H1 (cell line): ENCODE results near the gene WIPF3.

ENCODE experiments used
- CTCF ChIP-seq, 3 experiments: IDR thresholded peaks; 1 replicate in 2 of 3; 2 replicates in 1 of 3; pipeline versions ENCODE4 v1.5.1 to v1.6.1; 2011; ENCODE audit warnings: low read length in 3 of 3, mild to moderate bottlenecking in 3 of 3, inconsistent platforms in 2 of 3, low read depth in 1 of 3, moderate library complexity in 1 of 3; ENCODE audit not compliant: insufficient read depth in 1 of 3; ENCODE audit errors: control extremely low read depth in 1 of 3
- TAF1 ChIP-seq: IDR thresholded peaks from 2 replicates; pipeline ENCODE4 v1.6.1; 2011; ENCODE audit warnings: mild to moderate bottlenecking, low read depth, low read length

- TF ChIP-seq TAF1 (no peak), CTCF (IDR thresholded peaks at IDR 0.05; ENCODE audit: control extremely low read depth in 1 of 3, insufficient read depth in 1 of 3, low read depth in 1 of 3, low read length in 3 of 3) (no peak)
These were observed 45.2 kb downstream of the WIPF3 start for GRCh38 chr7:29851487-29851886.
